ENCODE measurements around the gene PCNX3. TPM values are rescaled to one million over a fixed set of nuclear protein-coding genes. Genes with fewer than 3 reads are reported as not detected.

The PCNX3 gene
- total RNA-seq, 1 experiment from 2014 or later, result 50.4 TPM

GRCh38 chr11:65634440-65634839 lies 18.9 kb downstream of the PCNX3 start:
- peaks cover 14 to 57% of the 10 kb centered on the region in 2 experiments; a peak in 3 of 4 replicates for H3K36me3 ChIP-seq (ENCODE audit: control insufficient read depth in 1 of 2, insufficient read depth in 2 of 2, low read length in 2 of 2)
- BruUV-seq (replicated peaks), result no TSS peak
- H3K4me1 ChIP-seq (ENCODE audit: control insufficient read depth in 1 of 2, insufficient read depth in 2 of 2, low read length in 2 of 2), result peaks cover 11 to 27% of the 10 kb centered on the region in 2 experiments

More at GRCh38 chr11:65634440-65634839, 18.9 kb downstream of the PCNX3 start:
- H3K27me3 ChIP-seq (ENCODE audit: insufficient read depth, low read length), result no peaks in the 10 kb centered on the region
- peaks cover 9% of the 10 kb centered on the region; the same call in 1 of the 2 replicates for H3K79me2 ChIP-seq (ENCODE audit: insufficient read depth, low read length)
- no peaks in the 10 kb centered on the region for H4K20me1 ChIP-seq (ENCODE audit: insufficient read depth)
- POLR2A ChIA-PET, result no interaction called here
- ATAC-seq (no peak), DNase-seq (ENCODE audit: low read depth, low spot score) (no peak)
- no peaks in the 10 kb centered on the region for H3K9me3 ChIP-seq (ENCODE audit: control insufficient read depth in 1 of 2, insufficient read depth in 1 of 2, low read depth in 1 of 2, low read length in 2 of 2)
- H3K9ac ChIP-seq (ENCODE audit: low read length), result no peak overlapping the region
- CTCF ChIA-PET, result no interaction called here
- no peak overlapping the region for H3K4me2 ChIP-seq (ENCODE audit: low read length)
- intact Hi-C loops (cut with micrococcal nuclease), result no loop called here
- no peaks in the 10 kb centered on the region for H3K9me2 ChIP-seq (ENCODE audit: insufficient read depth)
- no peak overlapping the region for H2AFZ ChIP-seq (ENCODE audit: low read depth, low read length, poor library complexity, severe bottlenecking)
- RAD21 ChIA-PET (ENCODE audit: low non-redundant PET in 1 of 2, low total read pairs in 2 of 2, uncharacterized antibody in 2 of 2, unreplicated experiment in 2 of 2), result no interaction called here
- TF ChIP-seq ZNF274 (IDR thresholded peaks at IDR 0.05; ENCODE audit: low read depth, low read length) (no peak), SP1 (IDR thresholded peaks at IDR 0.05; ENCODE audit: low read depth) (no peak), POLR2AphosphoS5 (IDR thresholded peaks at IDR 0.05; ENCODE audit: low read depth, low read length) (no peak), ZFX (IDR thresholded peaks at IDR 0.05) (no peak), CEBPB (IDR thresholded peaks at IDR 0.05; ENCODE audit: low read depth) (no peak), YY1 (IDR thresholded peaks at IDR 0.05; ENCODE audit: extremely low read depth, insufficient replicate concordance, low read depth, low read length) (no peak), SIN3A (IDR thresholded peaks at IDR 0.05; ENCODE audit: low read depth) (no peak), CTCF (IDR thresholded peaks at IDR 0.05 in 2 of 3, conservative IDR thresholded peaks at IDR 0.05 in 1 of 3; ENCODE audit: borderline replicate concordance in 1 of 3, insufficient read depth in 1 of 3, low read depth in 2 of 3, low read length in 2 of 3) (no peak), FOSL1 (IDR thresholded peaks at IDR 0.05; ENCODE audit: low read depth) (no peak), POLR2A (IDR thresholded peaks at IDR 0.05; ENCODE audit: borderline replicate concordance, extremely low read depth, insufficient read depth, insufficient read length) (no peak)
- TF ChIP-seq, protein P1, sequence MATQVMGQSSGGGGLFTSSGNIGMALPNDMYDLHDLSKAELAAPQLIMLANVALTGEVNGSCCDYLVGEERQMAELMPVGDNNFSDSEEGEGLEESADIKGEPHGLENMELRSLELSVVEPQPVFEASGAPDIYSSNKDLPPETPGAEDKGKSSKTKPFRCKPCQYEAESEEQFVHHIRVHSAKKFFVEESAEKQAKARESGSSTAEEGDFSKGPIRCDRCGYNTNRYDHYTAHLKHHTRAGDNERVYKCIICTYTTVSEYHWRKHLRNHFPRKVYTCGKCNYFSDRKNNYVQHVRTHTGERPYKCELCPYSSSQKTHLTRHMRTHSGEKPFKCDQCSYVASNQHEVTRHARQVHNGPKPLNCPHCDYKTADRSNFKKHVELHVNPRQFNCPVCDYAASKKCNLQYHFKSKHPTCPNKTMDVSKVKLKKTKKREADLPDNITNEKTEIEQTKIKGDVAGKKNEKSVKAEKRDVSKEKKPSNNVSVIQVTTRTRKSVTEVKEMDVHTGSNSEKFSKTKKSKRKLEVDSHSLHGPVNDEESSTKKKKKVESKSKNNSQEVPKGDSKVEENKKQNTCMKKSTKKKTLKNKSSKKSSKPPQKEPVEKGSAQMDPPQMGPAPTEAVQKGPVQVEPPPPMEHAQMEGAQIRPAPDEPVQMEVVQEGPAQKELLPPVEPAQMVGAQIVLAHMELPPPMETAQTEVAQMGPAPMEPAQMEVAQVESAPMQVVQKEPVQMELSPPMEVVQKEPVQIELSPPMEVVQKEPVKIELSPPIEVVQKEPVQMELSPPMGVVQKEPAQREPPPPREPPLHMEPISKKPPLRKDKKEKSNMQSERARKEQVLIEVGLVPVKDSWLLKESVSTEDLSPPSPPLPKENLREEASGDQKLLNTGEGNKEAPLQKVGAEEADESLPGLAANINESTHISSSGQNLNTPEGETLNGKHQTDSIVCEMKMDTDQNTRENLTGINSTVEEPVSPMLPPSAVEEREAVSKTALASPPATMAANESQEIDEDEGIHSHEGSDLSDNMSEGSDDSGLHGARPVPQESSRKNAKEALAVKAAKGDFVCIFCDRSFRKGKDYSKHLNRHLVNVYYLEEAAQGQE (IDR thresholded peaks at IDR 0.05; ENCODE audit: low read depth), result no peak
- no peak overlapping the region for H3K4me3 ChIP-seq (replicated peaks in 1 of 2; ENCODE audit: low read depth in 1 of 2, low read length in 2 of 2)
- no peak overlapping the region for H3K27ac ChIP-seq (ENCODE audit: low read depth, low read length)

All from HCT116 (cell line).